Fibroblast of pulmonary artery (primary cell): ENCODE data around the gene ANTXR2.
A peak's percentile ranks its signal among the peaks of the same experiment; 100 is the strongest.

ENCODE experiments used
- DNase-seq: peaks from one replicate; pipeline ENCODE4 v3.0.0-alpha.2; 2010; ENCODE audit warnings: low read depth
- H3K4me3 ChIP-seq: replicated peaks from 2 replicates; pipeline ENCODE4 v1.5.1; 2011; ENCODE audit warnings: low read depth, mild to moderate bottlenecking, control low read depth, low read length, moderate library complexity
- CTCF ChIP-seq: IDR thresholded peaks from 2 replicates; pipeline ENCODE4 v1.5.1; 2011; ENCODE audit warnings: mild to moderate bottlenecking, control low read depth, low read length, inconsistent platforms; ENCODE audit errors: missing control alignments

The ANTXR2 gene

GRCh38 chr4:80112236-80112635, 39.2 kb upstream of the ANTXR2 start:
- TF ChIP-seq CTCF: no peak
- DNase-seq: peak; percentile 50
- no peak overlapping the region for H3K4me3 ChIP-seq

- H3K4me3 ChIP-seq: no peak overlapping the region
- DNase-seq: no peak
- no peak for TF ChIP-seq CTCF
Measured at GRCh38 chr4:80111276-80111675, 38.2 kb upstream of the ANTXR2 start.

GRCh38 chr4:80107374-80107773, 34.3 kb upstream of the ANTXR2 start:
- peak; percentile 13 for DNase-seq
- H3K4me3 ChIP-seq: no peak overlapping the region
- TF ChIP-seq CTCF: no peak

- TF ChIP-seq CTCF: no peak
- DNase-seq: no peak
- H3K4me3 ChIP-seq: no peak overlapping the region
Measured at GRCh38 chr4:80104927-80105326, 31.9 kb upstream of the ANTXR2 start.

- TF ChIP-seq CTCF: no peak
- no peak for DNase-seq
Measured at GRCh38 chr4:80103629-80104028, 30.6 kb upstream of the ANTXR2 start.

GRCh38 chr4:80101792-80102116, 28.7 kb upstream of the ANTXR2 start:
- TF ChIP-seq CTCF: no peak
- DNase-seq: no peak
- no peak overlapping the region for H3K4me3 ChIP-seq

More at GRCh38 chr4:80103629-80104028, 30.6 kb upstream of the ANTXR2 start:
- H3K4me3 ChIP-seq: no peak overlapping the region

- no peak for TF ChIP-seq CTCF
- no peak for DNase-seq
- no peak overlapping the region for H3K4me3 ChIP-seq
Measured at GRCh38 chr4:80101071-80101791, 28.2 kb upstream of the ANTXR2 start.
